Fibroblast of villous mesenchyme (primary cell): ENCODE measurements around the gene TRMT1L. TPM values are rescaled to one million over a fixed set of nuclear protein-coding genes. Genes with fewer than 3 reads are reported as not detected.
A peak's percentile ranks its signal among the peaks of the same experiment; 100 is the strongest.

Experiments used
- DNase-seq: peaks from one replicate; pipeline ENCODE4 v3.0.0-alpha.2; 2010; ENCODE audit warnings: low read depth
- H3K4me3 ChIP-seq: 2 replicates; pipeline ENCODE4 v1.5.1; 2011; ENCODE audit warnings: low read depth, mild to moderate bottlenecking, low read length
- total RNA-seq: library from RNA; depleted of rRNA; stranded (reverse); fragments of >200 nt; gene quantifications from 2 replicates; pipeline ENCODE4 v1.2.3, GENCODE V29; 2012
- TF ChIP-seq, protein P1 (sequence below): IDR thresholded peaks from 2 replicates; pipeline ENCODE4 v1.5.1; 2012; ENCODE audit warnings: low read depth, mild to moderate bottlenecking, low read length; ENCODE audit not compliant: insufficient read depth

Gene TRMT1L
- total RNA-seq, 1 donor: 24.6 TPM

DNA sequence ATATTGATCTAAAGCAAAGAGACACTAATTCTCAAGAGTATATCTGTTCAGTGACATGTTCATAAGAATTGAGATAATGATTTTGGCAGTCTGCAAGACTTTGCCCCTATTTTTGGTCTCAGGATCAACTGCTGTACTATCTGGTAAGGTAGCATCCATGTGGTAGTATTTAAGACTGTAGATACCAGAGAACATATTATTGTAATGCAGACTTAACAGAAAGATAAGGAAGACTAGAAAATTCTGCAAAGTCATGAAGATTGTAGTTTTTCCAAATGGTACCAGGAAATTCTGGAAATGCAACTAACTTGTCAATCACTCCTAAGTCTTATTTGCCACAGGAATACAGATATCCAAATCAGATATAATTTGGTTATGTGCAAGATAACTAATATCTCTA, 76.3 kb downstream of the TRMT1L start:
- H3K4me3 ChIP-seq: no peak overlapping the region
- DNase-seq: no peak
- TF ChIP-seq, protein P1, sequence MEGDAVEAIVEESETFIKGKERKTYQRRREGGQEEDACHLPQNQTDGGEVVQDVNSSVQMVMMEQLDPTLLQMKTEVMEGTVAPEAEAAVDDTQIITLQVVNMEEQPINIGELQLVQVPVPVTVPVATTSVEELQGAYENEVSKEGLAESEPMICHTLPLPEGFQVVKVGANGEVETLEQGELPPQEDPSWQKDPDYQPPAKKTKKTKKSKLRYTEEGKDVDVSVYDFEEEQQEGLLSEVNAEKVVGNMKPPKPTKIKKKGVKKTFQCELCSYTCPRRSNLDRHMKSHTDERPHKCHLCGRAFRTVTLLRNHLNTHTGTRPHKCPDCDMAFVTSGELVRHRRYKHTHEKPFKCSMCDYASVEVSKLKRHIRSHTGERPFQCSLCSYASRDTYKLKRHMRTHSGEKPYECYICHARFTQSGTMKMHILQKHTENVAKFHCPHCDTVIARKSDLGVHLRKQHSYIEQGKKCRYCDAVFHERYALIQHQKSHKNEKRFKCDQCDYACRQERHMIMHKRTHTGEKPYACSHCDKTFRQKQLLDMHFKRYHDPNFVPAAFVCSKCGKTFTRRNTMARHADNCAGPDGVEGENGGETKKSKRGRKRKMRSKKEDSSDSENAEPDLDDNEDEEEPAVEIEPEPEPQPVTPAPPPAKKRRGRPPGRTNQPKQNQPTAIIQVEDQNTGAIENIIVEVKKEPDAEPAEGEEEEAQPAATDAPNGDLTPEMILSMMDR: no peak

DNA sequence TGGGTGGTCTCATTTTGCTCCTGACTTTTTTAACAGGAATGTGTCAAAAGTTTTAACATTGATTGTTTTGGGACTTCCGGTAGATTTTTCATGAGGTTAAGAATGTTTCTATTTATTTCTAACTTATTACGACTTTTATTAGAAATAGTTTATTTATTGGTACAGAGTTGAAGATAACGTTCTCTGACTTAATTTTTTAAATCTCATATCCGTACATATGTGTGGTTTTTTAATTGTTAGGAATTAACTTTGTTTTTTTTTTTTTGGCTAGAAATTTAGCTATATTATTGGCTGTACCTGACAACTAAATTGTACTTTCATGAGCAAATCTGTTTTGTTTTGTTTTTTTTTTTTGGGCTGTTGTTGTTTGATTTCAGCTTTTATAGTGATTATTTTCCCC, 79.4 kb downstream of the TRMT1L start:
- TF ChIP-seq, protein P1: no peak
- H3K4me3 ChIP-seq: no peak overlapping the region
- no peak for DNase-seq

DNA sequence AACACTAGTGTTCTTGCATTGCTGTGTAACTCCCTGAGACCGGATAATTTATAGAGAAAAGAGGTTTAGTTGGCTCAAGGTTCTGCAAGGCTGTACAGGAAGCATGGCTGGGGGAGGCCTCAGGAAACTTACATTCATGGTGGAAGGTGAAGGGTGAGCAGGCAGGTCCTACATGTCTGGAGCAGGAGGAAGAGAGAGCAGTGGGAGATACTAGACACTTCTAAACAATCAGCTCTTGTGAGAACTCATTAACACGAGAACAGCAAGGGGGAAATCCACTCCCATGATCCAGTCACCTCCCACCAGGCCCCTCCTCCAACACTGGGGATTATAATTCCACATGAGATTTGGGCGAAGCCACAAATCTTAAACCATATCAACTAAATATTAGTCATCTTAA, 81.3 kb downstream of the TRMT1L start:
- H3K4me3 ChIP-seq: no peak overlapping the region
- DNase-seq: no peak
- TF ChIP-seq, protein P1: no peak

DNA sequence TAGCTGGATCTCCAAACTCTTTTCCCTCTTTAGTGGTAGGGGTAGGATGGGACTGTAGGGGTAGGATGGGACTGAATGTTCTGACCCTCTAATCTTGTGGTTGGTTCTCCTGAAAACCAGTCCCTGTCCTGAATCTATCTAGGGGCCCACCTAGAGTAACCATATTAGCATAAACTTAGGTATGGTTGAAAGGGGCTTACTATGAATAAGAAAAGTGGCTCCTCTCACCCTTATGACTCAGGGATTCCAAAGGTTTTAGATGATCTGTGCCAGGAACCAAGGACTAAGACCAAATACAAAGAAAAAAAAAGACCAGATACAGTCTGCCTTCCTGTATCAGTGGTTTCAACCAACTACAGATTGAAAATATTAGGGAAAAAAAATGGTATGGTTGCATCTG, 82.4 kb downstream of the TRMT1L start:
- H3K4me3 ChIP-seq: no peak overlapping the region
- TF ChIP-seq, protein P1: no peak
- no peak for DNase-seq

DNA sequence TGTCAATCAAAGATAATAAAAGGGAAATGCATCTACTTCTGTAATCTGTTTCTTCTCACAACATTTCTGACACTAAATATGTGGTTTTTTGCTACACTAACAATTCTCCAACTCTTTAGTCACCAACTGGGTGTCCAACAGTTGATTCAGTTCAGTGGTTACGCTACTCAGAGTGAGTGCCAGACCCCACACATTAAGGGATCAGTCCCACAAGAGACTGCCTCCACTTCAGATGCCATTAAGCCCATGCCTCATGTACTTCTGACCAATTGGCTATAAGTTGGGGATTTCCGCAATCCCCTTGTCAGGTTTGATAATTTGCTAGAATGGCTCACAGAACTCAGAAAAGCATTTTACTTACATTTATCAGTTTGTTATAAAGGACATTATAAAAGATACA, 83.0 kb downstream of the TRMT1L start:
- DNase-seq: no peak
- TF ChIP-seq, protein P1: no peak

DNA sequence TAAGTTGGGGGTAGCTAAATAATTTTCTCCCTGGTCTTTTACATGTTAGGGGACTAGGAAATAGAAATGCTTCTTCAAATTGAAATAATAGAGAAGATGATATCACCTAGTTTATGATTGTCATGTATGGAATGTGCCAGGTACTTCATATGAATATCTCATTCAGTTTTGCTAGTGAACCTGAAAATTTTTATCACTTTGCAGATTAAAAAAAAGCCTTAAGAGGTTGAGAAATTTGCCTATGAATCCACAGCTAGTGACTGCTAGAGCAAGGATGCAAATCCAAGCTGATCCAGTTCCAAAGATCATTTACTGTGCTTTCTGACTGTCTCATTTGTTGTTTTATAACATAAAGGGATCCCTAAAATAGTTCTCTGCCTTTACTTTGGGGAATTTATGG, 86.7 kb downstream of the TRMT1L start:
- TF ChIP-seq, protein P1: no peak
- no peak overlapping the region for H3K4me3 ChIP-seq
- no peak for DNase-seq

More for the DNA sequence above, 83.0 kb downstream of the TRMT1L start:
- H3K4me3 ChIP-seq: no peak overlapping the region

DNA sequence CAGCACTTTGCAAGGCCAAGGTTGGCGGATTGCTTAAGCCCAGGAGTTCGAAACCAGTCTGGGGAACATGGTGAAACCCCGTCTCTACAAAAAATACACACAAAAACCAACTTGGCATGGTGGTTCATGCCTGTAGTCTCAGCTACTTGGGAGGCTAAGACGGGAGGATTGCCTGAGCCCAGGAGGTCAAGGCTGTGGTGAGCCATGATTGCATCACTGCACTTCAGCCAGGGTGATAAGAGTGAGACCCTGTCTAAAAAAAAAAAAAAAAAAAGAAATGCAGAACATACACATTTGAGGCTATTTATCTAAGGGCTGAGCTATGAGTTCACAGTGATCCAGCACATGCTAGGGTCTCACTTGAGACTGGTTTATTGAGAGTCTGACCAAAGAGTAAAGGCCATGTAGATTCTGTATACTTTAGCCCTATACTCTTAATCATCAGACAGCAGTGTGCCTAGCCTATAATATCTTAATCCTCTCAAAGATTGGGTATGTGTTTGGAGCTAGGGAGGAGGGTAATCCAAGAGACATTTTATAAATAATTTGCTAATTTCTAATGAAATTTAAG, 87.5 kb downstream of the TRMT1L start:
- no peak overlapping the region for H3K4me3 ChIP-seq
- DNase-seq: peak; percentile 59
- TF ChIP-seq, protein P1: no peak
